ENCODE results near the gene INSIG1.

The INSIG1 gene

GRCh38 chr7:155352753-155353115 is 55.1 kb downstream of the INSIG1 start:
- DNase-seq = no peak

GRCh38 chr7:155353256-155353897 is 55.7 kb downstream of the INSIG1 start:
- DNase-seq = no peak

GRCh38 chr7:155354371-155355048 is 56.8 kb downstream of the INSIG1 start:
- no peak for DNase-seq

GRCh38 chr7:155355176-155355575 is 57.5 kb downstream of the INSIG1 start:
- no peak for DNase-seq

- DNase-seq = no peak
Measured at GRCh38 chr7:155355745-155356144, 58.1 kb downstream of the INSIG1 start.

- no peak for DNase-seq
Measured at GRCh38 chr7:155356323-155357105, 58.8 kb downstream of the INSIG1 start.

- no peak for DNase-seq
Measured at GRCh38 chr7:155357573-155358041, 59.9 kb downstream of the INSIG1 start.

GRCh38 chr7:155358066-155358947 is 60.6 kb downstream of the INSIG1 start:
- DNase-seq = no peak

GRCh38 chr7:155358948-155359712 is 61.5 kb downstream of the INSIG1 start:
- DNase-seq = no peak

Measured in activated naive CD4-positive, alpha-beta T cell treated with Interleukin-2 at 50 U/mL for 16 hours (primary cell).